Measurements from ENCODE around the gene CRYBB3. TPM values are rescaled to one million over a fixed set of nuclear protein-coding genes. Genes with fewer than 3 reads are reported as not detected.
"Not testable (repeated sequence)": the region's sequence is repeated elsewhere in the genome, so short reads cannot be mapped to it uniquely, and the experiment has no call there.

Gene CRYBB3
- polyA plus RNA-seq, 6 donors from 2014 or later, result not detected

- peak; percentile 2 for DNase-seq
- not testable (repeated sequence) for H3K36me3 Mint-ChIP-seq, H3K4me3 Mint-ChIP-seq, H3K4me1 Mint-ChIP-seq, H3K27ac Mint-ChIP-seq
- H3K9me3 Mint-ChIP-seq, result peaks cover 2 to 12% (median 8%) of the 10 kb centered on the region in 7 donors
- peaks cover 4 to 19% (median 16%) of the 10 kb centered on the region in 3 donors for H3K27me3 Mint-ChIP-seq
- peak; percentile 50 to 65 for ATAC-seq (ENCODE audit: low read depth in 2 of 2)
Observed at GRCh38 chr22:25178869-25179631, 20.6 kb upstream of the CRYBB3 start.

- H3K27me3 Mint-ChIP-seq, result peaks cover 4 to 16% (median 8%) of the 10 kb centered on the region in 3 donors
- peak overlapping the region in 2 of 6 donors; percentile 2 to 23 for H3K27ac Mint-ChIP-seq
- ATAC-seq (ENCODE audit: low read depth in 2 of 2) (no peak), DNase-seq (no peak)
- peak overlapping the region in 1 of 8 donors; percentile 52 for H3K4me3 Mint-ChIP-seq
- H3K4me1 Mint-ChIP-seq, result no peaks in the 10 kb centered on the region
- H3K9me3 Mint-ChIP-seq, result peaks cover 4 to 12% (median 8%) of the 10 kb centered on the region in 7 donors
- H3K36me3 Mint-ChIP-seq, result peaks cover 0 to 9% of the 10 kb centered on the region in 2 donors
Observed at GRCh38 chr22:25182131-25183110, 17.2 kb upstream of the CRYBB3 start.

- Mint-ChIP-seq H3K27ac (no peak overlapping the region), H3K4me1 (no peaks in the 10 kb centered on the region), H3K36me3 (peaks cover 0 to 9% of the 10 kb centered on the region in 2 donors), H3K4me3 (no peak overlapping the region), H3K27me3 (peaks cover 4 to 16% (median 8%) of the 10 kb centered on the region in 3 donors), H3K9me3 (peaks cover 4 to 12% (median 8%) of the 10 kb centered on the region in 7 donors)
- no peak for DNase-seq
- no peak for ATAC-seq (ENCODE audit: low read depth in 2 of 2)
Observed at GRCh38 chr22:25183949-25184619, 15.6 kb upstream of the CRYBB3 start.

- H3K27ac Mint-ChIP-seq, result no peak overlapping the region
- no peak overlapping the region for H3K4me3 Mint-ChIP-seq
- no peak for ATAC-seq (ENCODE audit: low read depth in 2 of 2)
- no peak for DNase-seq
- H3K9me3 Mint-ChIP-seq, result peaks cover 0 to 4% (median 2%) of the 10 kb centered on the region in 7 donors
- no peaks in the 10 kb centered on the region for H3K36me3 Mint-ChIP-seq
- H3K27me3 Mint-ChIP-seq, result peaks cover 0 to 21% (median 8%) of the 10 kb centered on the region in 3 donors
- no peaks in the 10 kb centered on the region for H3K4me1 Mint-ChIP-seq
Observed at GRCh38 chr22:25186140-25186539, 13.5 kb upstream of the CRYBB3 start.

- Mint-ChIP-seq H3K36me3 (no peaks in the 10 kb centered on the region), H3K27me3 (peaks cover 0 to 16% (median 2%) of the 10 kb centered on the region in 3 donors), H3K4me1 (no peaks in the 10 kb centered on the region), H3K27ac (peak overlapping the region in 1 of 6 donors; percentile 41), H3K9me3 (peaks cover 0 to 2% (median 0%) of the 10 kb centered on the region in 7 donors), H3K4me3 (no peak overlapping the region)
- ATAC-seq (ENCODE audit: low read depth in 2 of 2), result no peak
- no peak for DNase-seq
Observed at GRCh38 chr22:25187469-25187868, 12.2 kb upstream of the CRYBB3 start.

GRCh38 chr22:25192406-25192805 lies 7.3 kb upstream of the CRYBB3 start:
- ATAC-seq (ENCODE audit: low read depth in 2 of 2), result no peak
- no peaks in the 10 kb centered on the region for H3K4me1 Mint-ChIP-seq
- no peaks in the 10 kb centered on the region for H3K9me3 Mint-ChIP-seq
- H3K27ac Mint-ChIP-seq, result no peak overlapping the region
- DNase-seq, result no peak
- no peak overlapping the region for H3K4me3 Mint-ChIP-seq
- H3K27me3 Mint-ChIP-seq, result peaks cover 0 to 11% (median 6%) of the 10 kb centered on the region in 3 donors
- H3K36me3 Mint-ChIP-seq, result no peaks in the 10 kb centered on the region

GRCh38 chr22:25193130-25193529 lies 6.5 kb upstream of the CRYBB3 start:
- Mint-ChIP-seq H3K27ac (no peak overlapping the region), H3K9me3 (no peaks in the 10 kb centered on the region), H3K4me1 (no peaks in the 10 kb centered on the region), H3K27me3 (peaks cover 0 to 11% (median 6%) of the 10 kb centered on the region in 3 donors), H3K4me3 (no peak overlapping the region), H3K36me3 (no peaks in the 10 kb centered on the region)
- ATAC-seq (ENCODE audit: low read depth in 2 of 2) (no peak), DNase-seq (no peak)

- DNase-seq (no peak), ATAC-seq (ENCODE audit: low read depth in 2 of 2) (no peak)
- Mint-ChIP-seq H3K4me1 (no peaks in the 10 kb centered on the region), H3K36me3 (no peaks in the 10 kb centered on the region), H3K27me3 (peaks cover 0 to 11% (median 6%) of the 10 kb centered on the region in 3 donors), H3K4me3 (no peak overlapping the region), H3K27ac (no peak overlapping the region), H3K9me3 (no peaks in the 10 kb centered on the region)
Observed at GRCh38 chr22:25193548-25193947, 6.1 kb upstream of the CRYBB3 start.

- ATAC-seq (ENCODE audit: low read depth in 2 of 2) (no peak), DNase-seq (no peak)
- Mint-ChIP-seq H3K36me3 (no peaks in the 10 kb centered on the region), H3K4me1 (no peaks in the 10 kb centered on the region), H3K27me3 (peaks cover 0 to 10% (median 6%) of the 10 kb centered on the region in 3 donors), H3K9me3 (no peaks in the 10 kb centered on the region), H3K4me3 (no peak overlapping the region), H3K27ac (no peak overlapping the region)
Observed at GRCh38 chr22:25196326-25196725, 3.3 kb upstream of the CRYBB3 start.

- Mint-ChIP-seq H3K9me3 (no peaks in the 10 kb centered on the region), H3K27me3 (peaks cover 5 to 10% (median 6%) of the 10 kb centered on the region in 3 donors), H3K4me3 (no peak overlapping the region), H3K27ac (peak overlapping the region in 3 of 6 donors; percentile 6 to 57 (median 27)), H3K4me1 (no peaks in the 10 kb centered on the region), H3K36me3 (no peaks in the 10 kb centered on the region)
- ATAC-seq (ENCODE audit: low read depth in 2 of 2), result no peak
- no peak for DNase-seq
Observed at GRCh38 chr22:25197340-25197739, 2.3 kb upstream of the CRYBB3 start.

GRCh38 chr22:25200967-25201366 lies 1.3 kb downstream of the CRYBB3 start:
- H3K36me3 Mint-ChIP-seq, result no peaks in the 10 kb centered on the region
- no peak overlapping the region for H3K4me3 Mint-ChIP-seq
- H3K4me1 Mint-ChIP-seq, result no peaks in the 10 kb centered on the region
- ATAC-seq (ENCODE audit: low read depth in 2 of 2), result no peak
- no peaks in the 10 kb centered on the region for H3K9me3 Mint-ChIP-seq
- peaks cover 6 to 10% (median 8%) of the 10 kb centered on the region in 3 donors for H3K27me3 Mint-ChIP-seq
- H3K27ac Mint-ChIP-seq, result no peak overlapping the region
- no peak for DNase-seq

- peaks cover 5 to 12% (median 6%) of the 10 kb centered on the region in 3 donors for H3K27me3 Mint-ChIP-seq
- H3K4me3 Mint-ChIP-seq, result no peak overlapping the region
- H3K36me3 Mint-ChIP-seq, result no peaks in the 10 kb centered on the region
- no peak for ATAC-seq (ENCODE audit: low read depth in 2 of 2)
- no peaks in the 10 kb centered on the region for H3K4me1 Mint-ChIP-seq
- no peak overlapping the region for H3K27ac Mint-ChIP-seq
- no peaks in the 10 kb centered on the region for H3K9me3 Mint-ChIP-seq
- DNase-seq, result no peak
Observed at GRCh38 chr22:25201557-25202273, 2.1 kb downstream of the CRYBB3 start.
